Measurements from ENCODE around the gene FBXO44.

- TF ChIP-seq POLR2A (IDR thresholded peaks at IDR 0.05), result no peak
- TF ChIP-seq CTCF (IDR thresholded peaks at IDR 0.05), result no peak
Measured at GRCh38 chr1:11620924-11621323, 33.8 kb upstream of the FBXO44 start.

All from body of pancreas (tissue), 4 donors.